Loucy (cell line): ENCODE measurements around the gene NUP205.

Experiments used
- EZH2phosphoT487 ChIP-seq: fragments of 200-600 bp; IDR thresholded peaks from 2 replicates; pipeline ENCODE4 v1.6.1; 2018; ENCODE audit warnings: antibody characterized with exemption, mild to moderate bottlenecking, moderate library complexity, borderline replicate concordance
- TF ChIP-seq, protein P1 (sequence below): fragments of 200-600 bp; sonication (generic); conservative IDR thresholded peaks from 2 replicates; pipeline ENCODE4 v1.5.1; 2014; ENCODE audit warnings: mild to moderate bottlenecking, antibody characterized with exemption, low read length

DNA sequence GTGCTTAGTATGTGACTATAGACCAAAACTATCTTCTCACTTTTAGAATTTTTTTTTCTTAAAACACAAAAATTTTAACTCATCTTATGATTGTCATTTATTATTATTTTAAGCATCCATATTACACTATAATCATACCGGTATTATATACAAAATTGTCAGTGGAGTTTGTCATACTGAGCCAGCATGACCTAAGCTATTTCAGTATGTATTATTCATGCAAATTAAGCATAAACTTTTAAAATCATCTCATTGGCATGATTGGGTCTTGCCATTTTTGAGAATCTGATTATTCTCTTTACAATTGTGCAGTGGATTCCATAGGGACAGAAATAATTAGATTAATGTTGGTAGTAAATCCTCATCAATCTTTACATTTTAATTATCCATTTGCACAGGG, 58.4 kb downstream of the NUP205 start:
- TF ChIP-seq, protein P1, sequence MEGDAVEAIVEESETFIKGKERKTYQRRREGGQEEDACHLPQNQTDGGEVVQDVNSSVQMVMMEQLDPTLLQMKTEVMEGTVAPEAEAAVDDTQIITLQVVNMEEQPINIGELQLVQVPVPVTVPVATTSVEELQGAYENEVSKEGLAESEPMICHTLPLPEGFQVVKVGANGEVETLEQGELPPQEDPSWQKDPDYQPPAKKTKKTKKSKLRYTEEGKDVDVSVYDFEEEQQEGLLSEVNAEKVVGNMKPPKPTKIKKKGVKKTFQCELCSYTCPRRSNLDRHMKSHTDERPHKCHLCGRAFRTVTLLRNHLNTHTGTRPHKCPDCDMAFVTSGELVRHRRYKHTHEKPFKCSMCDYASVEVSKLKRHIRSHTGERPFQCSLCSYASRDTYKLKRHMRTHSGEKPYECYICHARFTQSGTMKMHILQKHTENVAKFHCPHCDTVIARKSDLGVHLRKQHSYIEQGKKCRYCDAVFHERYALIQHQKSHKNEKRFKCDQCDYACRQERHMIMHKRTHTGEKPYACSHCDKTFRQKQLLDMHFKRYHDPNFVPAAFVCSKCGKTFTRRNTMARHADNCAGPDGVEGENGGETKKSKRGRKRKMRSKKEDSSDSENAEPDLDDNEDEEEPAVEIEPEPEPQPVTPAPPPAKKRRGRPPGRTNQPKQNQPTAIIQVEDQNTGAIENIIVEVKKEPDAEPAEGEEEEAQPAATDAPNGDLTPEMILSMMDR, result no peak
- TF ChIP-seq EZH2phosphoT487, result no peak
